K562 (cell line): ENCODE measurements around the gene ZDHHC5. TPM values are rescaled to one million over a fixed set of nuclear protein-coding genes. Genes with fewer than 3 reads are reported as not detected.

Experiments used
- BRCA1 ChIP-seq, 2 experiments: fragments of 450-650 bp in 1 of 2; sonication (generic) in 1 of 2; formaldehyde crosslinking in 1 of 2; IDR thresholded peaks; 2 replicates each; pipeline versions ENCODE4 v1.5.0 to v1.6.1; 2017 to 2020; ENCODE audit warnings: mild to moderate bottlenecking in 1 of 2, missing genetic modification reagents in 1 of 2
- CBX3 ChIP-seq, 2 experiments: IDR thresholded peaks; 1 replicate in 1 of 2; 2 replicates in 1 of 2; pipeline ENCODE4 v1.6.1; 2012; ENCODE audit warnings: inconsistent platforms in 2 of 2, low read length in 2 of 2, borderline replicate concordance in 1 of 2, control low read depth in 1 of 2
- CHD7 ChIP-seq: fragments of 200-600 bp; sonication (generic); IDR thresholded peaks from one replicate; pipeline ENCODE4 v1.6.1; 2012; ENCODE audit warnings: mild to moderate bottlenecking, low read depth, low read length, inconsistent platforms
- EHMT2 ChIP-seq: fragments of 450-650 bp; IDR thresholded peaks from 2 replicates; pipeline ENCODE4 v1.6.1; 2018; ENCODE audit warnings: antibody characterized with exemption
- PHTF2 ChIP-seq: fragments of 250-450 bp; sonication (Bioruptor Pico); IDR thresholded peaks from 2 replicates; pipeline ENCODE4 v1.5.0; 2021; ENCODE audit warnings: mild to moderate bottlenecking
- RNF219 ChIP-seq: fragments of 250-450 bp; sonication (Bioruptor Pico); IDR thresholded peaks from 2 replicates; pipeline ENCODE4 v1.5.0; 2022; ENCODE audit warnings: mild to moderate bottlenecking
- SNAPC5 ChIP-seq: fragments of 250-450 bp; sonication (Bioruptor Pico); IDR thresholded peaks from 2 replicates; pipeline ENCODE4 v1.8.0; 2021; ENCODE audit warnings: moderate library complexity, mild to moderate bottlenecking, inconsistent platforms
- ZBTB43 ChIP-seq: sonication (generic); formaldehyde crosslinking; IDR thresholded peaks from 2 replicates; pipeline ENCODE4 v1.8.0; 2023; ENCODE audit warnings: mild to moderate bottlenecking, missing genetic modification reagents
- ZNF511 ChIP-seq: sonication (generic); formaldehyde crosslinking; IDR thresholded peaks from 2 replicates; pipeline ENCODE4 v1.8.0; 2022; ENCODE audit warnings: mild to moderate bottlenecking, missing genetic modification reagents
- ZNF780A ChIP-seq: fragments of 250-450 bp; sonication (Bioruptor Pico); IDR thresholded peaks from 2 replicates; pipeline ENCODE4 v1.5.0; 2021; ENCODE audit warnings: mild to moderate bottlenecking
- polyA plus RNA-seq, 8 experiments: library from polyadenylated mRNA; depleted of rRNA in 4 of 8; stranded (reverse) in 5 of 8; unstranded in 3 of 8; fragments of >200 nt; fragmentation: Nextera tagmentation in 2 of 8; fragmentation: Illumina TruSeq in 1 of 8; extraction: Ambion mirVana in 2 of 8; extraction: Trizol in 1 of 8; gene quantifications; 2 replicates each; pipeline versions ENCODE4 v1.2.1 to v1.2.3, GENCODE V29; 2011 to 2014; ENCODE audit warnings: inconsistent platforms in 1 of 8, missing spikeins in 1 of 8
- total RNA-seq, 7 experiments: library from RNA; depleted of rRNA in 6 of 7; stranded (reverse); fragments of >200 nt in 6 of 7; fragmentation: Illumina TruSeq in 2 of 7; extraction: Trizol in 2 of 7; gene quantifications; 2 replicates each; pipeline versions ENCODE4 v1.2.1 to v1.2.3, GENCODE V29; 2011 to 2021; ENCODE audit warnings: low replicate concordance in 1 of 7

The ZDHHC5 gene
- total and polyA plus RNA-seq, 9 of the 15 experiments (the other 6 are each of a cell fraction or from before 2014, with no cell fraction given): 3.8 to 64.2 (median 35.9) TPM

GRCh38 chr11:57741132-57742086, 73.5 kb downstream of the ZDHHC5 start, which contains the start of gene SELENOH (continued):
- TF ChIP-seq CHD7 (peak; percentile 71), SNAPC5 (no peak), RNF219 (CRISPR knock-in tag) (no peak), PHTF2 (CRISPR knock-in tag) (no peak), ZNF511 (CRISPR knock-in tag) (no peak; the same call in 1 of the 2 replicates), CBX3 (IDR thresholded peaks at IDR 0.05; ENCODE audit: borderline replicate concordance in 1 of 2, low read length in 2 of 2) (peak in 1 of 2 experiments; percentile 99; a peak in 2 of 3 replicates), EHMT2 (no peak), ZNF780A (CRISPR knock-in tag) (no peak), ZBTB43 (peak; percentile 54; the same call in 1 of the 2 replicates), BRCA1 (IDR thresholded peaks at IDR 0.05) (no peak), BRCA1 (CRISPR knock-in tag; IDR thresholded peaks at IDR 0.05) (no peak)
